HepG2 (cell line): ENCODE data around the gene EXOC7. TPM values are rescaled to one million over a fixed set of nuclear protein-coding genes. Genes with fewer than 3 reads are reported as not detected.

Experiments
- CREB1 ChIP-seq, 2 experiments: fragments of 450-650 bp in 1 of 2; IDR thresholded peaks; 2 replicates each; pipeline ENCODE4 v1.6.1; 2016 to 2017; ENCODE audit warnings: control low read depth in 1 of 2, mild to moderate bottlenecking in 1 of 2, missing compliant biosample characterization in 1 of 2, missing genetic modification characterization in 1 of 2
- DMAP1 ChIP-seq: IDR thresholded peaks from 2 replicates; pipeline ENCODE4 v1.6.1; 2016
- GFI1 ChIP-seq: sonication (generic); formaldehyde crosslinking; IDR thresholded peaks from 2 replicates; pipeline ENCODE4 v1.5.0; 2020; ENCODE audit warnings: missing genetic modification reagents, mild to moderate bottlenecking, borderline replicate concordance
- HNF1A ChIP-seq, 2 experiments: sonication (generic) in 1 of 2; formaldehyde crosslinking in 1 of 2; IDR thresholded peaks; 2 replicates each; pipeline versions ENCODE4 v1.4.0 to v1.6.1; 2016 to 2020; ENCODE audit warnings: borderline replicate concordance in 1 of 2, low read depth in 1 of 2, mild to moderate bottlenecking in 1 of 2, missing genetic modification reagents in 1 of 2
- KDM6A ChIP-seq: IDR thresholded peaks from 2 replicates; pipeline ENCODE4 v1.6.1; 2016; ENCODE audit warnings: low read depth
- KLF16 ChIP-seq, 2 experiments: sonication (generic) in 1 of 2; formaldehyde crosslinking in 1 of 2; IDR thresholded peaks; 2 replicates each; pipeline versions ENCODE4 v1.6.1 to v1.8.0; 2016 to 2023; ENCODE audit warnings: missing genetic modification reagents in 2 of 2, missing compliant biosample characterization in 1 of 2
- MLXIP ChIP-seq: sonication (generic); formaldehyde crosslinking; IDR thresholded peaks from 2 replicates; pipeline ENCODE4 v1.9.0; 2021; ENCODE audit warnings: missing genetic modification reagents, borderline replicate concordance
- MYPOP ChIP-seq: sonication (generic); formaldehyde crosslinking; IDR thresholded peaks from 2 replicates; pipeline ENCODE4 v1.8.1; 2023; ENCODE audit warnings: mild to moderate bottlenecking, moderate library complexity, missing genetic modification reagents
- PLSCR1 ChIP-seq: sonication (generic); formaldehyde crosslinking; IDR thresholded peaks from 2 replicates; pipeline ENCODE4 v1.5.0; 2020; ENCODE audit warnings: missing genetic modification reagents, mild to moderate bottlenecking, borderline replicate concordance
- ZFAT ChIP-seq: sonication (generic); formaldehyde crosslinking; conservative IDR thresholded peaks from 2 replicates; pipeline ENCODE4 v1.8.1; 2023; ENCODE audit warnings: missing genetic modification reagents, inconsistent platforms
- ZNF333 ChIP-seq: sonication (generic); formaldehyde crosslinking; IDR thresholded peaks from 2 replicates; pipeline ENCODE4 v1.4.0; 2020; ENCODE audit warnings: mild to moderate bottlenecking, missing genetic modification reagents, borderline replicate concordance
- ZNF503 ChIP-seq: sonication (generic); formaldehyde crosslinking; IDR thresholded peaks from 2 replicates; pipeline ENCODE4 v1.4.0; 2020; ENCODE audit warnings: missing genetic modification reagents
- polyA plus RNA-seq, 8 experiments: library from polyadenylated mRNA; depleted of rRNA in 3 of 8; stranded (reverse) in 7 of 8; unstranded in 1 of 8; fragments of >200 nt; fragmentation: Illumina TruSeq in 4 of 8; extraction: Trizol in 4 of 8; gene quantifications; 2 replicates each; pipeline versions ENCODE4 v1.2.1 to v1.2.3, GENCODE V29; 2011 to 2016; ENCODE audit warnings: low read depth in 4 of 8, missing spikeins in 1 of 8, mixed read lengths in 1 of 8; ENCODE audit not compliant: insufficient read depth in 1 of 8
- total RNA-seq, 5 experiments: library from RNA; depleted of rRNA; stranded (reverse); fragments of >200 nt; fragmentation: Illumina TruSeq; extraction: Trizol; gene quantifications; 2 replicates each; pipeline ENCODE4 v1.2.3, GENCODE V29; 2016; ENCODE audit warnings: low read depth in 1 of 5

Gene EXOC7
- total and polyA plus RNA-seq, 2 of the 13 experiments (the other 11 are each of a cell fraction or from before 2014, with no cell fraction given): 86.9 to 116 TPM

- no peak for TF ChIP-seq ZNF503 (CRISPR knock-in tag)
- TF ChIP-seq KLF16 (CRISPR knock-in tag; IDR thresholded peaks at IDR 0.05): peak; percentile 27 to 82; a peak in 2 of 4 replicates
- 0 out of 2 replicates have a peak, but pooled peaks have one; percentile 47 for TF ChIP-seq CREB1 (IDR thresholded peaks at IDR 0.05)
- peak; percentile 79; the same call in 1 of the 2 replicates for TF ChIP-seq CREB1 (CRISPR knock-in tag; IDR thresholded peaks at IDR 0.05)
- no peak for TF ChIP-seq PLSCR1
- TF ChIP-seq MYPOP: no peak; the same call in 1 of the 2 replicates
- no peak for TF ChIP-seq MLXIP
- TF ChIP-seq ZNF333 (CRISPR knock-in tag): peak; percentile 61; the same call in 1 of the 2 replicates
- peak; percentile 88; the same call in 1 of the 2 replicates for TF ChIP-seq DMAP1
- TF ChIP-seq GFI1 (CRISPR knock-in tag): peak; percentile 76; the same call in 1 of the 2 replicates
- 0 out of 2 replicates have a peak, but pooled peaks have one; percentile 29 for TF ChIP-seq HNF1A (IDR thresholded peaks at IDR 0.05; ENCODE audit: low read depth)
- no peak for TF ChIP-seq HNF1A (CRISPR knock-in tag; IDR thresholded peaks at IDR 0.05; ENCODE audit: borderline replicate concordance)
- TF ChIP-seq ZFAT: no peak
- 0 out of 2 replicates have a peak, but pooled peaks have one; percentile 8 for TF ChIP-seq KDM6A (CRISPR knock-in tag)
Measured at GRCh38 chr17:76103274-76104139, at the start of gene EXOC7 (continued).
